Vagina (tissue), 2 donors: ENCODE measurements around the gene IRF8. TPM values are rescaled to one million over a fixed set of nuclear protein-coding genes. Genes with fewer than 3 reads are reported as not detected.

Source experiments
- DNase-seq, 2 donors: peaks; one replicate each; pipeline ENCODE4 v3.0.0-alpha.2; 2017; ENCODE audit errors: extremely low spot score in 2 of 2
- H3K27ac ChIP-seq: fragments of 200-600 bp; sonication (generic); one replicate; pipeline ENCODE4 v1.5.1; 2019
- H3K27me3 ChIP-seq: fragments of 200-600 bp; sonication (generic); one replicate; pipeline ENCODE4 v1.5.1; 2019
- H3K36me3 ChIP-seq, 2 donors: fragments of 200-600 bp; sonication (generic); one replicate each; pipeline ENCODE4 v1.5.1; 2017 to 2019
- H3K4me1 ChIP-seq: fragments of 200-600 bp; sonication (generic); one replicate; pipeline ENCODE4 v1.5.1; 2019
- H3K4me3 ChIP-seq, 2 donors: fragments of 200-600 bp; sonication (generic); 1 replicate in 1 of 2; 2 replicates in 1 of 2; pipeline ENCODE4 v1.5.1; 2016 to 2019
- H3K9me3 ChIP-seq: fragments of 200-600 bp; sonication (generic); one replicate; pipeline ENCODE4 v1.5.1; 2019
- CTCF ChIP-seq, 3 experiments: fragments of 450-650 bp in 2 of 3; fragments of 200-600 bp in 1 of 3; sonication (generic) in 1 of 3; IDR thresholded peaks; one replicate each; pipeline ENCODE4 v1.5.1; 2017 to 2019; ENCODE audit warnings: antibody characterized with exemption in 3 of 3, mild to moderate bottlenecking in 2 of 3, moderate library complexity in 2 of 3
- POLR2A ChIP-seq, 2 donors: fragments of 450-650 bp; IDR thresholded peaks; one replicate each; pipeline ENCODE4 v1.6.1; 2017; ENCODE audit warnings: antibody characterized with exemption in 2 of 2, mild to moderate bottlenecking in 2 of 2, moderate library complexity in 2 of 2
- POLR2AphosphoS5 ChIP-seq, 2 donors: sonication (generic); formaldehyde crosslinking; IDR thresholded peaks; one replicate each; pipeline ENCODE4 v1.9.0; 2017; ENCODE audit warnings: antibody characterized with exemption in 2 of 2, mild to moderate bottlenecking in 2 of 2, low read depth in 1 of 2; ENCODE audit not compliant: insufficient read depth in 1 of 2
- intact Hi-C: fragments of 100-400 bp; cut with DNase I; formaldehyde crosslinking; loops from one replicate; pipeline ENCODE4 v1.15.1; 2023
- total RNA-seq: library from RNA; depleted of rRNA; stranded (reverse); fragments of >200 nt; gene quantifications from one replicate; pipeline ENCODE4 v1.2.3, GENCODE V29; 2016

IRF8 gene
- total RNA-seq, 1 donor from 2014 or later = 7.6 TPM

GRCh38 chr16:85858984-85859817, 39.8 kb upstream of the IRF8 start:
- intact Hi-C loops = no loop called here
- Histone ChIP-seq H3K27me3 (no peaks in the 10 kb centered on the region), H3K9me3 (no peaks in the 10 kb centered on the region), H3K27ac (no peak overlapping the region), H3K4me1 (no peaks in the 10 kb centered on the region), H3K36me3 (no peaks in the 10 kb centered on the region), H3K4me3 (no peak overlapping the region)
- DNase-seq = no peak
- no peak for TF ChIP-seq CTCF (IDR thresholded peaks at IDR 0.05)
- no peak for TF ChIP-seq POLR2A (IDR thresholded peaks at IDR 0.05)
- no peak for TF ChIP-seq POLR2AphosphoS5 (IDR thresholded peaks at IDR 0.05; ENCODE audit: insufficient read depth in 1 of 2, low read depth in 1 of 2)

- no peak overlapping the region for H3K27ac ChIP-seq
- no peaks in the 10 kb centered on the region for H3K27me3 ChIP-seq
- no peak for DNase-seq
- H3K4me3 ChIP-seq = no peak overlapping the region
- H3K4me1 ChIP-seq = no peaks in the 10 kb centered on the region
- H3K9me3 ChIP-seq = no peaks in the 10 kb centered on the region
- intact Hi-C loops = no loop called here
- H3K36me3 ChIP-seq = no peaks in the 10 kb centered on the region
- TF ChIP-seq POLR2A (IDR thresholded peaks at IDR 0.05) (no peak), CTCF (IDR thresholded peaks at IDR 0.05) (no peak), POLR2AphosphoS5 (IDR thresholded peaks at IDR 0.05; ENCODE audit: insufficient read depth in 1 of 2, low read depth in 1 of 2) (no peak)
These were observed 39.2 kb upstream of the IRF8 start for GRCh38 chr16:85859818-85860125.

DNA sequence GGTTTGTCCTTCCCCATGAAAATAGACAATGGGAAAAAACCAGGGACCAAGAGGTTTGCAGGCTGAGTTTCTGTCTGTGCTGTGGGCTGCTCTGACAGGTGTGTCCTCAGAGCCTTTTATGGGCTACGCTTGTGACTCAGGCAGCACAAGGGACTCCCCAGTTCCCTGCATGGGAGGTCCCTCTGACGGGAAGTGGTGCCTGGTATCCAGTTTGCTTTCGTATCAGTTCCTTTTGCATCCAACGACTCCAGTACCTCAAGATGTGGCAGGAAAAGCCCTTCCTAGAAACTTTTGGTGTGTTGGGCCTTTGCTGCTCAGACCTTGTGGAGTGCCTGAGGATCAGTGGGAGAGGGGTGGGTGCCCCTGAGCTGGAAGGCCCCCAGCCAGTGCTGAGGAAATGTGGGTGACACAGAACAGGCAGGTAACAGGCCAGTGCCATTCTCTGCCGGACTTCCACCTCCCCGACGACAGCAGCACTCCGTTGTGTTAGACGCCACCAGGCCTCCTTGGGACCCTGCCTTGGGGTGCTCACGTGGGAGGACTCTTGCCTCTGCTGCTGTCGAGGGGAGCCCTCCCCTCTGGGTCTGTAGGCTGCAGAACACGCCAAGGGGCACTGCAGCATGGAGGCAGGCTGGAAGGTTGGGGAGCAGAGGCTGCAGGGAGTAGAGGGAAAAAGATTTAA, 38.4 kb upstream of the IRF8 start:
- no peaks in the 10 kb centered on the region for H3K27me3 ChIP-seq

DNA sequence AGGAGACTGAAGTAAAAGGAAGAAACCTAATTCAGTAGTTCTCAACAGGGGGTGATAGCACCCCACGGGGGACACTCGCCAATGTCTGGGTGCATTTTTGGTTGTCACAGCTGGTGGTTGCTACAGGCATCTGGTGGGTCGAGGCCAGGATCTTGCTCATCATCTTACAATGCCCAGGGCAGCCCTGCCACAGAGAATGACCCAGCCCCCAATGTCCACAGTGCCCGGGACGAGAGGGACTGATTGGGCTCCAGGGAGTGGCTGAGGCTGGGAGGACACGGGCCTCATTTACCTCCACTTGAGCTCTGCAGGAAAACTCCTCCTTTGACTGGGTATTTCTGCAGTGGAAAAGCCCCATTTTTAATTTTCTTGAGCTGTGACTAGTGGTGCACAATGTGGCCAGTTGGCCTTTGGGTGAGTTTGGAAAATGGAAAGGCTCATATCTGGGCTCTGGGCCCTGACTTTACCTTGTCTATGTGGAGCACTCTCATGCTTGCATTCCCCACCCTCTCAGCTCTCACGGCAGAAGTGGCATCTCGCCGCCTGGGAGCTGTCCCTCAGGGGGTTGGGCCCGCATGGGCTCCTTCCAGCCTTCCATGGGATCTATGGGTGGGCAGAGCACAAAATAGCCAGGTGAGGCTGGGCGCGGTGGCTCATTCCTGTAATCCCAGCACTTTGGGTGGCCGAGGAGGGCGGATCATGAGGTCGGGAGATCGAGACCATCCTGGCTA, 37.7 kb upstream of the IRF8 start:
- Histone ChIP-seq H3K27ac (no peak overlapping the region), H3K27me3 (no peaks in the 10 kb centered on the region), H3K9me3 (no peaks in the 10 kb centered on the region), H3K4me1 (no peaks in the 10 kb centered on the region), H3K36me3 (no peaks in the 10 kb centered on the region), H3K4me3 (no peak overlapping the region)
- TF ChIP-seq POLR2A (IDR thresholded peaks at IDR 0.05) (no peak), POLR2AphosphoS5 (IDR thresholded peaks at IDR 0.05; ENCODE audit: insufficient read depth in 1 of 2, low read depth in 1 of 2) (no peak), CTCF (IDR thresholded peaks at IDR 0.05) (no peak)
- no peak for DNase-seq
- intact Hi-C loops = no loop called here

More for the DNA sequence above, 38.4 kb upstream of the IRF8 start:
- DNase-seq = no peak
- no peaks in the 10 kb centered on the region for H3K4me1 ChIP-seq
- no peaks in the 10 kb centered on the region for H3K36me3 ChIP-seq
- no peak overlapping the region for H3K27ac ChIP-seq
- H3K9me3 ChIP-seq = no peaks in the 10 kb centered on the region
- TF ChIP-seq CTCF (IDR thresholded peaks at IDR 0.05) (no peak), POLR2AphosphoS5 (IDR thresholded peaks at IDR 0.05; ENCODE audit: insufficient read depth in 1 of 2, low read depth in 1 of 2) (no peak), POLR2A (IDR thresholded peaks at IDR 0.05) (no peak)
- intact Hi-C loops = no loop called here
- H3K4me3 ChIP-seq = no peak overlapping the region
